CD4-positive, alpha-beta T cell treated with Interferon gamma for 1 hour (primary cell): ENCODE results near the gene GCDH.
A peak's percentile ranks its signal among the peaks of the same experiment; 100 is the strongest.
"Not testable (repeated sequence)": the region's sequence is repeated elsewhere in the genome, so short reads cannot be mapped to it uniquely, and the experiment has no call there.

Experiments
- DNase-seq: peaks from one replicate; pipeline ENCODE4 v3.0.0-alpha.2; 2020

The GCDH gene

GRCh38 chr19:12872941-12873890, 17.7 kb upstream of the GCDH start:
- DNase-seq, result peak; percentile 81

- no peak for DNase-seq
Observed at GRCh38 chr19:12873891-12874745, 16.8 kb upstream of the GCDH start.

GRCh38 chr19:12875086-12875485, 15.9 kb upstream of the GCDH start:
- no peak for DNase-seq

- DNase-seq, result no peak
Observed at GRCh38 chr19:12880551-12881171, 10.3 kb upstream of the GCDH start.

- peak; percentile 93 for DNase-seq
Observed at GRCh38 chr19:12881172-12881808, 9.7 kb upstream of the GCDH start, which contains the start of gene DNASE2. Gene DNASE2, minus strand, starts transcription at chr19:12881449. Its CDS starts 74 bp downstream, at chr19:12881375.

- DNase-seq, result no peak
Observed at GRCh38 chr19:12882589-12882988, 8.4 kb upstream of the GCDH start.

GRCh38 chr19:12884202-12884601, 6.8 kb upstream of the GCDH start:
- DNase-seq, result no peak

GRCh38 chr19:12884627-12884925, 6.4 kb upstream of the GCDH start:
- DNase-seq, result no peak

GRCh38 chr19:12884926-12885748, 5.8 kb upstream of the GCDH start:
- DNase-seq, result peak; percentile 90

GRCh38 chr19:12885749-12886650, 5.0 kb upstream of the GCDH start:
- no peak for DNase-seq

- DNase-seq, result no peak
Observed at GRCh38 chr19:12886651-12886968, 4.3 kb upstream of the GCDH start.

- no peak for DNase-seq
Observed at GRCh38 chr19:12886969-12887747, 3.8 kb upstream of the GCDH start, which contains the start of gene KLF1. Gene KLF1, minus strand, starts transcription at chr19:12887201. Its CDS starts 61 bp downstream, at chr19:12887140.

- no peak for DNase-seq
Observed at GRCh38 chr19:12888006-12888603, 2.9 kb upstream of the GCDH start.

- DNase-seq, result not testable (repeated sequence)
Observed at GRCh38 chr19:12890299-12890786, 617 bp upstream of the GCDH start.

- no peak for DNase-seq
Observed at GRCh38 chr19:12891553-12892021, 627 bp downstream of the GCDH start.

- DNase-seq, result no peak
Observed at GRCh38 chr19:12893582-12893981, 2.6 kb downstream of the GCDH start.

- no peak for DNase-seq
Observed at GRCh38 chr19:12896460-12896859, 5.5 kb downstream of the GCDH start.

GRCh38 chr19:12899891-12900518, 9.0 kb downstream of the GCDH start:
- peak; percentile 1 for DNase-seq

- DNase-seq, result no peak
Observed at GRCh38 chr19:12907166-12907565, 16.2 kb downstream of the GCDH start.
